AG04450 (cell line): ENCODE results near the gene SCN2A. TPM values are rescaled to one million over a fixed set of nuclear protein-coding genes. Genes with fewer than 3 reads are reported as not detected.

ENCODE experiments used
- CTCF ChIA-PET: fragments of 300-600, 350-600 bp; formaldehyde crosslinking; extraction: SDS; loops from one replicate; lab custom pipeline; 2022; ENCODE audit warnings: antibody characterized with exemption, inconsistent platforms; lab: Charles Lee
- POLR2A ChIA-PET: fragments of 350-600 bp; formaldehyde crosslinking; extraction: SDS; loops from one replicate; lab custom pipeline; 2021; ENCODE audit warnings: antibody characterized with exemption, inconsistent platforms; lab: Yijun Ruan, JAX
- DNase-seq: peaks from one replicate; pipeline ENCODE4 v3.0.0-alpha.2; 2011; ENCODE audit warnings: low read depth, low spot score
- H3K27ac ChIP-seq: one replicate; pipeline ENCODE4 v1.5.1; 2012; ENCODE audit warnings: low read depth, low read length, control low read depth
- H3K27me3 ChIP-seq: one replicate; pipeline ENCODE4 v1.6.0; 2012; ENCODE audit warnings: low read length; ENCODE audit not compliant: control insufficient read depth, insufficient read depth
- H3K4me3 ChIP-seq: 2 replicates; pipeline ENCODE4 v1.5.1; 2011; ENCODE audit warnings: mild to moderate bottlenecking, low read depth, low read length, control low read depth
- H3K9me3 ChIP-seq: 2 replicates; pipeline ENCODE4 v1.5.1; 2012; ENCODE audit warnings: low read length; ENCODE audit not compliant: control insufficient read depth, insufficient read depth
- CTCF ChIP-seq: IDR thresholded peaks from 2 replicates; pipeline ENCODE4 v1.5.1; 2011; ENCODE audit warnings: low read depth, low read length, control low read depth, inconsistent platforms
- polyA plus RNA-seq: library from polyadenylated mRNA; depleted of rRNA; stranded (reverse); fragments of >200 nt; gene quantifications from 2 replicates; pipeline ENCODE4 v1.2.3, GENCODE V29; 2011

The SCN2A gene
- polyA plus RNA-seq, 1 experiment: 2.5 TPM

- peaks cover 4% of the 10 kb centered on the region; the same call in 1 of the 2 replicates for H3K9me3 ChIP-seq
- CTCF ChIA-PET: interaction anchor here (0.6 kb wide), 1 partner anchor 47 kb away, joined by 3 read pairs; no protein-coding TSS in a partner anchor
- no peak for DNase-seq
These were observed 186.3 kb downstream of the SCN2A start for GRCh38 chr2:165425556-165425955.

GRCh38 chr2:165427686-165428085 lies 188.5 kb downstream of the SCN2A start:
- ChIA-PET POLR2A (interaction anchor here (0.7 kb wide), 1 partner anchor 436 kb away, joined by 3 read pairs; no protein-coding TSS in a partner anchor), CTCF (no interaction called here)
- no peaks in the 10 kb centered on the region for H3K27me3 ChIP-seq
- H3K9me3 ChIP-seq: peaks cover 4% of the 10 kb centered on the region; the same call in 1 of the 2 replicates
- H3K27ac ChIP-seq: no peak overlapping the region
- no peak overlapping the region for H3K4me3 ChIP-seq
- DNase-seq: no peak
- no peak for TF ChIP-seq CTCF

More at GRCh38 chr2:165425556-165425955, 186.3 kb downstream of the SCN2A start:
- POLR2A ChIA-PET: no interaction called here
- H3K4me3 ChIP-seq: no peak overlapping the region
- H3K27ac ChIP-seq: no peak overlapping the region
- H3K27me3 ChIP-seq: no peaks in the 10 kb centered on the region
- TF ChIP-seq CTCF: no peak

GRCh38 chr2:165428926-165429325 lies 189.7 kb downstream of the SCN2A start:
- CTCF ChIA-PET: no interaction called here
- DNase-seq: no peak
- TF ChIP-seq CTCF: no peak

GRCh38 chr2:165431014-165431413 lies 191.8 kb downstream of the SCN2A start:
- POLR2A ChIA-PET: no interaction called here
- TF ChIP-seq CTCF: no peak

More at GRCh38 chr2:165428926-165429325, 189.7 kb downstream of the SCN2A start:
- no peak overlapping the region for H3K4me3 ChIP-seq
- H3K27me3 ChIP-seq: no peaks in the 10 kb centered on the region
- H3K27ac ChIP-seq: no peak overlapping the region
- POLR2A ChIA-PET: no interaction called here
- peaks cover 4% of the 10 kb centered on the region; the same call in 1 of the 2 replicates for H3K9me3 ChIP-seq

GRCh38 chr2:165432234-165432966 lies 193.2 kb downstream of the SCN2A start:
- DNase-seq: no peak
- Histone ChIP-seq H3K9me3 (peaks cover 4% of the 10 kb centered on the region; the same call in 1 of the 2 replicates), H3K27ac (no peak overlapping the region), H3K27me3 (no peaks in the 10 kb centered on the region), H3K4me3 (no peak overlapping the region)
- ChIA-PET POLR2A (no interaction called here), CTCF (no interaction called here)
- TF ChIP-seq CTCF: no peak

More at GRCh38 chr2:165431014-165431413, 191.8 kb downstream of the SCN2A start:
- CTCF ChIA-PET: no interaction called here
- H3K4me3 ChIP-seq: no peak overlapping the region
- H3K27me3 ChIP-seq: no peaks in the 10 kb centered on the region
- H3K27ac ChIP-seq: no peak overlapping the region
- DNase-seq: no peak
- H3K9me3 ChIP-seq: peaks cover 4% of the 10 kb centered on the region; the same call in 1 of the 2 replicates
